HepG2 (cell line): ENCODE data around the gene MTARC1.

Experiments used
- GTF2F1 ChIP-seq: fragments of 150-350 bp; IDR thresholded peaks from 2 replicates; pipeline ENCODE4 v1.6.1; 2014; ENCODE audit warnings: low read length
- SRSF1 ChIP-seq: fragments of 200-400 bp; formaldehyde crosslinking; optimal IDR thresholded peaks from 2 replicates; pipeline ENCODE3; 2017; ENCODE audit warnings: mild to moderate bottlenecking, low read depth, low read length, moderate library complexity
- ZFP1 ChIP-seq: IDR thresholded peaks from 2 replicates; pipeline ENCODE4 v1.6.1; 2016
- ZNF704 ChIP-seq: sonication (generic); formaldehyde crosslinking; IDR thresholded peaks from 2 replicates; pipeline ENCODE4 v1.8.1; 2023; ENCODE audit warnings: mild to moderate bottlenecking, inconsistent platforms, moderate library complexity, missing genetic modification reagents, borderline replicate concordance
- TF ChIP-seq, protein P1 (sequence below): sonication (generic); formaldehyde crosslinking; IDR thresholded peaks from 2 replicates; pipeline ENCODE4 v1.8.0; 2022; ENCODE audit warnings: mild to moderate bottlenecking, missing genetic modification reagents

DNA sequence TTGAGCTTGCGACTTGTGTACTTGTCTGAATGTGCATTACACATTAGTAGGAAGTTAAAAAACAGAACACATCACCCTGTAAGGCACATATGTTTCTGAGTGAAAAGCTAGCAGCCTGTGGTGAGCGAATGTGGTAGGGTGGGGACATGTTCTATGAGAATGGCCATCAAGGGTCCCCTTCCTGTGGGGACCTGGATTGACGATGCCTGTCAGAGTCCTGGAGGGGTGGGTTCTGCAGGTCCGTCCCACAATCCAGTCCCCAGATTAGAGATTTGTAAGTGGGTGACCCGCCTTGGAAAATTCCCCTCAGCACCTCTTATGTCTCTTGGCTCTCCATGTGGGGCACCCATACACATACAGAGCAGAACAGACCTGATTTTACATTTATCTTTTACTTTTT lies 40.0 kb downstream of the MTARC1 start:
- TF ChIP-seq ZFP1 (CRISPR knock-in tag) (no peak), ZNF704 (CRISPR knock-in tag) (no peak), SRSF1 (no peak), GTF2F1 (no peak)
- TF ChIP-seq, protein P1, sequence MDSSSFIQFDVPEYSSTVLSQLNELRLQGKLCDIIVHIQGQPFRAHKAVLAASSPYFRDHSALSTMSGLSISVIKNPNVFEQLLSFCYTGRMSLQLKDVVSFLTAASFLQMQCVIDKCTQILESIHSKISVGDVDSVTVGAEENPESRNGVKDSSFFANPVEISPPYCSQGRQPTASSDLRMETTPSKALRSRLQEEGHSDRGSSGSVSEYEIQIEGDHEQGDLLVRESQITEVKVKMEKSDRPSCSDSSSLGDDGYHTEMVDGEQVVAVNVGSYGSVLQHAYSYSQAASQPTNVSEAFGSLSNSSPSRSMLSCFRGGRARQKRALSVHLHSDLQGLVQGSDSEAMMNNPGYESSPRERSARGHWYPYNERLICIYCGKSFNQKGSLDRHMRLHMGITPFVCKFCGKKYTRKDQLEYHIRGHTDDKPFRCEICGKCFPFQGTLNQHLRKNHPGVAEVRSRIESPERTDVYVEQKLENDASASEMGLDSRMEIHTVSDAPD (CRISPR knock-in tag): no peak
